GM18499 (cell line): Measurements from ENCODE around the gene CRHR1.
"Not testable (repeated sequence)": the region's sequence is repeated elsewhere in the genome, so short reads cannot be mapped to it uniquely, and the experiment has no call there.

Experiments used
- ATAC-seq: cut with Tn5 transposase; IDR thresholded peaks from one replicate; pipeline ENCODE4 v1.9.1; 2021; ENCODE audit warnings: moderate number of reproducible peaks; ENCODE audit not compliant: insufficient read depth, unreplicated experiment

The CRHR1 gene

GRCh38 chr17:45784293-45784740 lies at the start of gene CRHR1:
TSS of gene CRHR1 (plus strand) at chr17:45784320. CDS start at chr17:45784545, 225 bp downstream.
- no peak for ATAC-seq

GRCh38 chr17:45734598-45734997 lies 49.5 kb upstream of the CRHR1 start:
- no peak for ATAC-seq

DNA sequence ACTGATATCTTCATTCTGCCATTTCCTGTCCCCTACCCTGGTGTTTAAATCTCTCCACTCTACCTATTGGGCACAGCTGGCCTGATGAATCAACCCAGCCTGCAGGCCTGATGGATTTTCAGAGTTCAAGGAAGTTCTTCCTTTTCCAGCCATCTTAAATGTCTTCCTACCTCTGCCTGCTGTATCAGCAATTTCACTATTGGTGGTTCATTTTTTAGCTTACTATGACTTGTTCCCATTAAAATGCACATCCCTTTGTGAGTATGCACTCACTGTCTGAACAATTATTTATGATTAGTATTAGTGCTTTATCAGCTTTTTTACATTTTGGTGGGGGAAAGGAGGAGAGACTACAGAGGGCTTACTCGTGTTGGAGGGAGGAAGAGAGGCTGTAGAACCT lies 48.6 kb upstream of the CRHR1 start:
- ATAC-seq: no peak

GRCh38 chr17:45739786-45740185 lies 44.3 kb upstream of the CRHR1 start:
- ATAC-seq: no peak

DNA sequence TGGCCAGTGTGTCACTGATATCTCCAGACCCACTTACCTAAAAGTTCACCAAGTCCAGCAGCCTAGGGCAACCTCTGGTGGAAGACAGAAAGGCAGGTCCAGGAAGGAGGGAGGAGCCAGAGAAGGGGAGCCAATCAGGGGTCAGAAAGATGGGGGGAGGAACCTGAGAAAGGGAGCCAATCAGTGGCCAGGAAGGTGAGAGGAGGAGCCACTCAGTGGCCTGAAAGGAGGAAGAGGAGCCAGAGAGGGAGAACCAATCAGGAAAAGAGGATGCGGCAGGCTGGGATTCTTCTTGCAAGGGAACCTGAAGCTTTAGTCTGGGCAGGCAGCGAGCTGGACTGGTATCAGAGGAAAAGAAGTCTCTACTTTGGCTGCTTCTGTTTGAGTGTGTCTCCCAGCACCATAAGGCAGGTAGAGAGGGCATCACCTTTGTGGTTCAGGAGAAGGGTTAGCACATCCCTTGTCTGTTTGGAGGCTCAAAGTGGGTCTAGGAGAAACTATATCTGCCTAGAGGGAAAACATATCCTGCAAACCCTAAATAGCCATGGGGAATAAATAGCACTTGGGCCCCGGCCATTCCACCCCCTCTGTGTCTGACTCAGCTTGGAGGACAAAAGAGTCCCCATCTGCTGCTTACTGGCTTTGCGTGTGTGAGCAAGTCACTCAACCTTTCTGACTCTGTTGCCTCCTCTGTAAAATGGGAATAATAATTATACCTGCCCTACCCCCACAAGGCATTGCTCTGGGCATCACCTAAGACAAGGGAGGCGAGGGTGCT lies 43.4 kb upstream of the CRHR1 start:
- no peak for ATAC-seq

DNA sequence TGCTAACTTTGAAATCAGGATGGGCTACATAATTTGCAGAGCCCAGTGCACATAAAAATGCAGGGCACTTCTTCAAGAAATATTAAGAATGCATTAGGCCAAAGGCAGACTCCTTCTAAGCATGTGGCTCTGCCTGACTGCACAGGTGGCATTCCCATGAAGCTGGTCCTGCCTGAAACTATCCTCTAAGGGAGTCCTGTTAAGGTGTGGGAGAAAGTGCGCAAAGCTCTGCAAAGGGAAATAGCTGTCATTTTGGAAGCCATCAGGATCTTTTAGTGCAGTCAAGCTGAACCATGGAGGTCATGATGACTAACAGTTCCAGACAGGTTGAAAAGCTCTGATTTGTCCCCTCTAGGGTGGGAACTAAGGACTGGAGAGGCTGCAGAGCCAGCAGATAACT lies 41.9 kb upstream of the CRHR1 start:
- no peak for ATAC-seq

DNA sequence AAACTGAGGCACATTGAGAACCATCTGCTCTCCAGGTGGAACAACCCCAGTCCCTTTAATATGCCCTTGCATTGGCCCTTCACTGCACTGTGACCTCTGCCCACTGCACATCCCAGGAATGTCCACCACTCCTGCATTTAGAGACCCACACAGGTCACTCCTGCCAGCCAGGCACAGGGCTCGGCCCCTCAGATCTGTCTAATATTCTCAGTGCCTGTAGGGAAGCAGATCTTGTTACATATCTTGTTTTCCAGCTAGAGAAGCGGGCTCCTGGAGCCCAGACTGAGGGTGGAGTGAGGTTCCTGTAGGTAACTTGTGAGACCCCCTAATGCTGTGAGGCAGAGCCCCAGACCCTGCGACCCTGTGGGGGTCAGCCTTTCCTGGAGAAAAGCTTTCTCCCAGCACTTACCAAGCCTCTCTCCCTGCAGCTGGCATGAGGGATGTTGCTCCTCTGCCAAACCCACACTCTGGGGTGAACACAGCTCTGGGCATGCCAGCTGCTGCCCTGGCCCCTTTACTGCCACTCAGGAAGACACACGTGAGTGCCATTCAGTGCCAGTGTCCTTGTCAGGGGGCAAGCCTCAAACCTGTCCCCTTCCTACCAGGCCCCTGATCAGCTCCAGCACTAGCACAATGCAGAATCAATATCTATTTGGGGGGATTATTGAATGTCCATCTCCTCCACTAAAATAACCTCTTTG lies 40.3 kb upstream of the CRHR1 start:
- ATAC-seq: no peak

DNA sequence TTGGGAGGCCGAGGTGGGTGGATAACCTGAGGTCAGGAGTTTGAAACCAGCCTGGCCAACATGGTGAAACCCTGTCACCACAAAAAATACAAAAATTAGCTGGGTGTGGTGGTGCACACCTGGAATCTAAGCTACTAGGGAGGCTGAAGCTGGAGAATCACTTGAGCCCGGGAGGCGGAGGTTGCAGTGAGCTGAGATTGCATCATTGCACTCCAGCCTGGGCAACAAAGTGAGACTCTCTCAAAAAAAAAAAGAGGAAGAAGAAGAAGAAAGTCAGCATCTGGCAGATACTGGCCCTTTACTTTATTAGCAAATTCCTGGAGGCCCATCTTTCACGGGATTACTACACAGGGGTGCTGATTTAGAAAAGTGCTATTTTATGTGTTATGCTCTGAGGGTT lies 39.3 kb upstream of the CRHR1 start:
- not testable (repeated sequence) for ATAC-seq

DNA sequence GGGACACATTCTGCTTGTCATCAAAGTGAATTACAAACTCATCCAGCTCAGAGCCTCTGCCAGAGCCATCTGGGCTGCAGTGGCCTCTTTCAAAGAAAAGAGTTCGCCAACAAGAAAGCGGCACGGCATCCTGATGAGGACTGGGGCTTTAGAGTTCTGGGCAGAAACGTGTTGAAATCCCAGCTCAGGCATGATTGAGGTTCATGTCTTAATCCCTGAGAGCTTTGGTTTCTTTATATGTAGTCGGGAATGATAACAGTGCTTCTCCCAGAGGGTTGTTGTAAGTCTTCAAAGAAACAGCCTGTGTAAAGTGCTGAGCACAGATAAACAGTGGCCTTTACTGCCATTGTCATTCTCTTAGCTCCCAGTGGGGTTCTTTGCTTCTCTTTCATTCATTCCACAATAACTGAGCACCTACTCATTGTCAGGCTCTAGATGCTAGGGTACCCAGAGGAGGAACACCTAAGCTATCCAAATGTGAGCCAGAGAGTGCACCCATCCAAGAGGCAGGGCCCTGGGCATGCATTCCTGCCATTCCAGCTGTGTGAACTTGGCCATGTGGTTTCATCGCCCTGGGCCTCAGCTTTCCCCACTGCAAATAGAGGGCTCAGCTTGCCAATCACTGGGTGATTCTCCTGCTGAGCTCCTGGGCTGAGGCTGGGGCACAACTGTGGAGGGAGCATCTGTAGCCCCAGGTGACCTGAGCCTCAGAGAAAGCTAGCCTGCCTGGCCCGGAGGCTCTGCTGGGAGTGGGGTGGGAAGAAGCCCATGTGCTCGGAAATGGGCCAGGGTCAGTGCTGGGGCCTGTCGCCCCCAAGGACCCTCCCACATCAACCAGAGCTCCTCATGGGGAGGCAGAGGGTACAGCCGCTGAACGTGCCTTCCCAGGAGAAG lies 38.3 kb upstream of the CRHR1 start:
- ATAC-seq: no peak

DNA sequence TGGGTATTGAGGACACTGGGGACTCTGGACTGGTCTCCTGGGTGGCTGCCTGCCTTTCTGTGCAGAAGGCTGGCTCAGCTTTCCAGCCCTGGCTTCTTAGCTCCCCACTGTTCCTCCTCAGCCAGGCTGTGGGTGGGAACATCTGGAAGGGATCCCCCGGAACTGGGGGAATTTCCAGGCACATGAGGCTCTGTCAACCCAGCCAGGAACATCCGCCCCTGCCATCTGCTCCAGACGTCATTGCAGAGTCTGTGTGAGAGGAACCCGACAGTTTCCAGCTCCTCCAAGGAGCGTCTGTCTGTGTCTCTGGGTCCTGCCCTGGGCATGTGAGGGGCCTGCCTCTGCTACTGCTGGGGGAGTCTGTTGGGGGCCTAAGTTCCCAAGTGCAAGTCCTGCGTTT lies 36.2 kb upstream of the CRHR1 start:
- no peak for ATAC-seq

GRCh38 chr17:45748731-45749310 lies 35.3 kb upstream of the CRHR1 start:
- ATAC-seq: no peak

DNA sequence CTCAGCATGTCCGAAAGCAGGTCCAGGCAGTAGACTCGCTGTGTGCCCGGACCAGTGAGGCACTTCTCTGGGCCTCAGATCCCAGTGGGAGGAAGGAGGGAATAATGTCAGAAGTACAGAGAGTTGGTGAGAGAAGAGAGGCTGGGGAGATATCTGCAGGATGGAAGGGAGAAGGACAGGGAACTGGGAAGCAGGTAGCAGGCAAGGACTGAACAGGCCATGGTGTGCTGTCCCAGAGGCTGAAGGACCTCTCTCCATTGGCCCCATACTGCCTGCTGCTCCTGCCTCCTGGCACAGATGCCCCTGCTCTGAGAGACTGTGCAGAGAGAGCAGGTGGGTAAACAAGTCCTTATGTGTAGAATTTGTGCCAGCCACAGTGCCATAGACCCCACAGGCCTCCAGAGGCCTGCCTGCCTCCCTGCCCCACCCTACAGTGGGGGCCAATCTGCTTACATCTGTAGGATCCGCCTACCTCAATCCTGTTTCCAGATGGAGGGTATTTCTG lies 34.2 kb upstream of the CRHR1 start:
- ATAC-seq: no peak

GRCh38 chr17:45750779-45751440 lies 33.2 kb upstream of the CRHR1 start:
- ATAC-seq: no peak

- ATAC-seq: no peak
Observed at GRCh38 chr17:45751466-45751865, 32.7 kb upstream of the CRHR1 start.

GRCh38 chr17:45752246-45752645 lies 31.9 kb upstream of the CRHR1 start:
- no peak for ATAC-seq

GRCh38 chr17:45753645-45754225 lies 30.4 kb upstream of the CRHR1 start:
- no peak for ATAC-seq

DNA sequence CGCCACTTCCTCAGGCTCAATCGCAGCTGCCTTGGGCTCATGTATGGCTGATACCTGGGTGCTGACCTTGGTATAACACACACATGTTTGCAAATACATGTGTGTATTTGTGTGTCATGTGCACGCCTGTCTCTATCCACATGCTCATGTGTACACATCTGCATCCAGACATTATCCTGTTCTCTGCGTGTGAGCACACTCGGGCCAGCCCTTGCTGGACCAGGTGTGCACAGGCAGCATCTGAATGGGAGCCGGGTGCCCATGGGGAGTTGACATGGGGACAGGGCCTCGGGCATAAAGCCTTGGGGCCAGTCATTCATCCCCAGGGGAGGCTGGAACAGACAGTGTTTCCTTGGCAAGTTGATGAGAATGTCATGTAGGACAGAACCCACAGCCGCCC lies 29.1 kb upstream of the CRHR1 start:
- ATAC-seq: no peak

GRCh38 chr17:45756266-45756991 lies 27.7 kb upstream of the CRHR1 start:
- no peak for ATAC-seq
